ENCODE data around the gene MISP. TPM values are rescaled to one million over a fixed set of nuclear protein-coding genes. Genes with fewer than 3 reads are reported as not detected.

MISP gene
- total RNA-seq, 1 donor from 2014 or later: not detected

- H2AFZ ChIP-seq (replicated peaks): no peak overlapping the region
- TF ChIP-seq EZH2phosphoT487 (IDR thresholded peaks at IDR 0.05) (no peak), CTCF (IDR thresholded peaks at IDR 0.05) (no peak)
- H3K4me1 ChIP-seq: peaks cover 5% of the 10 kb centered on the region
- Mint-ChIP-seq H3K4me3 (no peak overlapping the region), H3K36me3 (peaks cover 3% of the 10 kb centered on the region), H3K27ac (no peak overlapping the region), H3K4me1 (peaks cover 14% of the 10 kb centered on the region), H3K9me3 (no peaks in the 10 kb centered on the region), H3K27me3 (ENCODE audit: insufficient read depth, low read depth) (peaks cover 5% of the 10 kb centered on the region)
- H3K79me2 ChIP-seq (ENCODE audit: low read depth): no peaks in the 10 kb centered on the region
- DNase-seq (ENCODE audit: low spot score): no peak
- H3K27ac ChIP-seq: no peak overlapping the region
- H3K9ac ChIP-seq: no peak overlapping the region
- no peaks in the 10 kb centered on the region for H3K36me3 ChIP-seq
- H3K27me3 ChIP-seq: no peaks in the 10 kb centered on the region
- H3F3A ChIP-seq (ENCODE audit: low read depth): peaks cover 12% of the 10 kb centered on the region
- H4K20me1 ChIP-seq (ENCODE audit: low read depth): peaks cover 61% of the 10 kb centered on the region
- H3K4me2 ChIP-seq: no peak overlapping the region
- H3K4me3 ChIP-seq: no peak overlapping the region
- no peaks in the 10 kb centered on the region for H3K9me3 ChIP-seq (ENCODE audit: low read depth)
Measured at GRCh38 chr19:722553-723101, 28.3 kb upstream of the MISP start.

- DNase-seq (ENCODE audit: low spot score): no peak
- no peak overlapping the region for H3K27ac ChIP-seq
- no peaks in the 10 kb centered on the region for H3K9me3 Mint-ChIP-seq
- no peak overlapping the region for H3K4me3 ChIP-seq
- no peak overlapping the region for H3K4me2 ChIP-seq
- peaks cover 2% of the 10 kb centered on the region for H3K4me1 ChIP-seq
- no peaks in the 10 kb centered on the region for H3K9me3 ChIP-seq (ENCODE audit: low read depth)
- peaks cover 5% of the 10 kb centered on the region for H3K27me3 Mint-ChIP-seq (ENCODE audit: insufficient read depth, low read depth)
- no peak for TF ChIP-seq CTCF (IDR thresholded peaks at IDR 0.05)
- no peak for TF ChIP-seq EZH2 (IDR thresholded peaks at IDR 0.05)
- TF ChIP-seq EZH2phosphoT487 (IDR thresholded peaks at IDR 0.05): no peak
- no peaks in the 10 kb centered on the region for H3K79me2 ChIP-seq (ENCODE audit: low read depth)
- no peak overlapping the region for H3K4me3 Mint-ChIP-seq
- H3F3A ChIP-seq (ENCODE audit: low read depth): peaks cover 12% of the 10 kb centered on the region
- H3K9ac ChIP-seq: no peak overlapping the region
- peaks cover 55% of the 10 kb centered on the region for H4K20me1 ChIP-seq (ENCODE audit: low read depth)
- peaks cover 10% of the 10 kb centered on the region for H3K4me1 Mint-ChIP-seq
- no peaks in the 10 kb centered on the region for H3K36me3 ChIP-seq
- H3K36me3 Mint-ChIP-seq: peaks cover 3% of the 10 kb centered on the region
- H3K27me3 ChIP-seq: no peaks in the 10 kb centered on the region
- H2AFZ ChIP-seq (replicated peaks): no peak overlapping the region
- H3K27ac Mint-ChIP-seq: no peak overlapping the region
Measured at GRCh38 chr19:723247-723646, 27.7 kb upstream of the MISP start.

GRCh38 chr19:723714-724113 is 27.2 kb upstream of the MISP start:
- H3K9me3 ChIP-seq (ENCODE audit: low read depth): no peaks in the 10 kb centered on the region
- no peak overlapping the region for H3K4me3 ChIP-seq
- no peaks in the 10 kb centered on the region for H3K9me3 Mint-ChIP-seq
- peaks cover 10% of the 10 kb centered on the region for H3F3A ChIP-seq (ENCODE audit: low read depth)
- DNase-seq (ENCODE audit: low spot score): no peak
- peaks cover 51% of the 10 kb centered on the region for H4K20me1 ChIP-seq (ENCODE audit: low read depth)
- H3K4me1 ChIP-seq: no peaks in the 10 kb centered on the region
- no peak overlapping the region for H2AFZ ChIP-seq (replicated peaks)
- peaks cover 5% of the 10 kb centered on the region for H3K27me3 Mint-ChIP-seq (ENCODE audit: insufficient read depth, low read depth)
- no peak overlapping the region for H3K27ac Mint-ChIP-seq
- no peak overlapping the region for H3K27ac ChIP-seq
- H3K4me1 Mint-ChIP-seq: peaks cover 6% of the 10 kb centered on the region
- H3K4me2 ChIP-seq: no peak overlapping the region
- H3K9ac ChIP-seq: no peak overlapping the region
- H3K36me3 ChIP-seq: no peaks in the 10 kb centered on the region
- H3K27me3 ChIP-seq: no peaks in the 10 kb centered on the region
- no peak overlapping the region for H3K4me3 Mint-ChIP-seq
- peaks cover 3% of the 10 kb centered on the region for H3K36me3 Mint-ChIP-seq
- no peak for TF ChIP-seq CTCF (IDR thresholded peaks at IDR 0.05)
- no peak for TF ChIP-seq EZH2 (IDR thresholded peaks at IDR 0.05)
- no peak for TF ChIP-seq EZH2phosphoT487 (IDR thresholded peaks at IDR 0.05)
- no peaks in the 10 kb centered on the region for H3K79me2 ChIP-seq (ENCODE audit: low read depth)

Measured in neural progenitor cell (in vitro differentiated cells).